A172 (cell line): Measurements from ENCODE around the gene PKD1L1. TPM values are rescaled to one million over a fixed set of nuclear protein-coding genes. Genes with fewer than 3 reads are reported as not detected.

Experiments used
- DNase-seq: peaks from one replicate; pipeline ENCODE4 v3.0.0-alpha.2; 2015; ENCODE audit warnings: low spot score
- total RNA-seq: library from RNA; depleted of rRNA; stranded (reverse); fragments of >200 nt; shearing (Covaris generic); gene quantifications from 2 replicates; pipeline ENCODE4 v1.2.3, GENCODE V29; 2014

PKD1L1 gene
- total RNA-seq, 1 experiment from 2014 or later: not detected

GRCh38 chr7:47905076-47905920, 43.0 kb downstream of the PKD1L1 start:
- DNase-seq: peak; percentile 21

GRCh38 chr7:47902013-47902412, 46.3 kb downstream of the PKD1L1 start:
- DNase-seq: no peak

GRCh38 chr7:47901542-47901941, 46.7 kb downstream of the PKD1L1 start:
- no peak for DNase-seq

- DNase-seq: no peak
These were observed 50.4 kb downstream of the PKD1L1 start for GRCh38 chr7:47897831-47898230.

- no peak for DNase-seq
These were observed 51.4 kb downstream of the PKD1L1 start for GRCh38 chr7:47896809-47897423.

GRCh38 chr7:47895026-47895425, 53.2 kb downstream of the PKD1L1 start:
- DNase-seq: no peak

- DNase-seq: no peak
These were observed 54.4 kb downstream of the PKD1L1 start for GRCh38 chr7:47893721-47894365.

GRCh38 chr7:47893238-47893637, 55.0 kb downstream of the PKD1L1 start:
- DNase-seq: no peak

- no peak for DNase-seq
These were observed 57.7 kb downstream of the PKD1L1 start for GRCh38 chr7:47890606-47891005.

- DNase-seq: no peak
These were observed 58.1 kb downstream of the PKD1L1 start for GRCh38 chr7:47890125-47890524.

GRCh38 chr7:47889723-47890122, 58.5 kb downstream of the PKD1L1 start:
- DNase-seq: no peak

- no peak for DNase-seq
These were observed 59.6 kb downstream of the PKD1L1 start for GRCh38 chr7:47888371-47889265.

GRCh38 chr7:47887016-47887640, 61.1 kb downstream of the PKD1L1 start:
- no peak for DNase-seq

GRCh38 chr7:47885987-47886811, 62.1 kb downstream of the PKD1L1 start:
- no peak for DNase-seq

- no peak for DNase-seq
These were observed 62.8 kb downstream of the PKD1L1 start for GRCh38 chr7:47885309-47885986.

- DNase-seq: no peak
These were observed 63.6 kb downstream of the PKD1L1 start for GRCh38 chr7:47884675-47885074.

- no peak for DNase-seq
These were observed 65.6 kb downstream of the PKD1L1 start for GRCh38 chr7:47882635-47883034.

GRCh38 chr7:47881256-47881655, 67.0 kb downstream of the PKD1L1 start:
- no peak for DNase-seq

- DNase-seq: no peak
These were observed 69.6 kb downstream of the PKD1L1 start for GRCh38 chr7:47878662-47879061.

- no peak for DNase-seq
These were observed 70.9 kb downstream of the PKD1L1 start for GRCh38 chr7:47877336-47877735.
